Transverse colon (tissue), 4 donors: Measurements from ENCODE around the gene CHRM5. TPM values are rescaled to one million over a fixed set of nuclear protein-coding genes. Genes with fewer than 3 reads are reported as not detected.

Experiments
- DNase-seq: peaks from one replicate; pipeline ENCODE4 v3.0.0-alpha.2; 2019
- H3K27ac ChIP-seq, 4 donors: fragments of 200-600 bp; sonication (generic); 2 replicates each; pipeline ENCODE4 v1.5.1; 2016 to 2018; ENCODE audit warnings: inconsistent platforms in 4 of 4
- H3K27me3 ChIP-seq: fragments of 200-600 bp; sonication (generic); 2 replicates; pipeline ENCODE4 v1.5.1; 2017; ENCODE audit warnings: inconsistent platforms
- H3K36me3 ChIP-seq, 4 donors: fragments of 200-600 bp; sonication (generic); 2 replicates each; pipeline ENCODE4 v1.5.1; 2017 to 2019; ENCODE audit warnings: inconsistent platforms in 4 of 4
- H3K4me1 ChIP-seq, 4 donors: fragments of 200-600 bp; sonication (generic); 2 replicates each; pipeline ENCODE4 v1.5.1; 2017 to 2020; ENCODE audit warnings: inconsistent platforms in 4 of 4
- H3K4me3 ChIP-seq, 4 donors: fragments of 200-600 bp; sonication (generic); 1 replicate in 1 of 4; 2 replicates in 3 of 4; pipeline versions ENCODE4 v1.5.1 to v1.6.1; 2017 to 2019; ENCODE audit warnings: inconsistent platforms in 4 of 4
- H3K9me3 ChIP-seq, 2 donors: fragments of 200-600 bp; sonication (generic); 2 replicates each; pipeline ENCODE4 v1.5.1; 2017 to 2019; ENCODE audit warnings: inconsistent platforms in 2 of 2
- EP300 ChIP-seq: sonication (generic); formaldehyde crosslinking; IDR thresholded peaks from one replicate; pipeline ENCODE4 v1.6.1; 2017; ENCODE audit warnings: antibody characterized with exemption, low read depth
- POLR2A ChIP-seq: fragments of 450-650 bp; IDR thresholded peaks from one replicate; pipeline ENCODE4 v1.6.1; 2016; ENCODE audit warnings: antibody characterized with exemption, mild to moderate bottlenecking, moderate library complexity
- POLR2AphosphoS5 ChIP-seq, 3 donors: sonication (generic); formaldehyde crosslinking; IDR thresholded peaks; one replicate each; pipeline ENCODE4 v1.6.1; 2016; ENCODE audit warnings: antibody characterized with exemption in 3 of 3
- WGBS, 2 donors: methylation state at CpG; one replicate each; pipeline ENCODE4 v1.1.5; 2018; ENCODE audit warnings: low coverage in 1 of 2; 5-methylcytosine and 5-hydroxymethylcytosine counted together
- in situ Hi-C, 4 donors: fragments of 200-750 bp; cut with MboI; loops; one replicate each; pipeline versions ENCODE4 v1.15.0 to v1.15.1; 2017; ENCODE audit warnings: low sequenced_read_pairs in 3 of 4, low pct_ligation_motif_present in 1 of 4, low pct_unique_long_range_greater_than_20kb in 1 of 4
- intact Hi-C: fragments of 100-400 bp; cut with DNase I; formaldehyde crosslinking; loops from one replicate; pipeline ENCODE4 v1.15.1; 2023; ENCODE audit warnings: low total_unique reads
- total RNA-seq, 4 donors: library from RNA; depleted of rRNA; stranded (reverse); fragments of >200 nt; gene quantifications; one replicate each; pipeline ENCODE4 v1.1.0, GENCODE V29; 2016
- TF ChIP-seq, protein P1 (sequence below), 5 experiments: fragments of 200-600 bp in 3 of 5; fragments of 450-650 bp in 2 of 5; sonication (generic) in 3 of 5; IDR thresholded peaks; 1 replicate in 2 of 5; 2 replicates in 3 of 5; pipeline ENCODE4 v1.5.1; 2016 to 2017; ENCODE audit warnings: antibody characterized with exemption in 5 of 5, inconsistent platforms in 3 of 5, mild to moderate bottlenecking in 2 of 5, moderate library complexity in 1 of 5

CHRM5 gene
- total RNA-seq, 4 donors from 2014 or later, result not detected

- WGBS, 2 donors, result 90% methylated on average over 2 of the region's 2 CpGs
- TF ChIP-seq POLR2AphosphoS5 (IDR thresholded peaks at IDR 0.05) (no peak), POLR2A (no peak), EP300 (no peak)
- TF ChIP-seq, protein P1, sequence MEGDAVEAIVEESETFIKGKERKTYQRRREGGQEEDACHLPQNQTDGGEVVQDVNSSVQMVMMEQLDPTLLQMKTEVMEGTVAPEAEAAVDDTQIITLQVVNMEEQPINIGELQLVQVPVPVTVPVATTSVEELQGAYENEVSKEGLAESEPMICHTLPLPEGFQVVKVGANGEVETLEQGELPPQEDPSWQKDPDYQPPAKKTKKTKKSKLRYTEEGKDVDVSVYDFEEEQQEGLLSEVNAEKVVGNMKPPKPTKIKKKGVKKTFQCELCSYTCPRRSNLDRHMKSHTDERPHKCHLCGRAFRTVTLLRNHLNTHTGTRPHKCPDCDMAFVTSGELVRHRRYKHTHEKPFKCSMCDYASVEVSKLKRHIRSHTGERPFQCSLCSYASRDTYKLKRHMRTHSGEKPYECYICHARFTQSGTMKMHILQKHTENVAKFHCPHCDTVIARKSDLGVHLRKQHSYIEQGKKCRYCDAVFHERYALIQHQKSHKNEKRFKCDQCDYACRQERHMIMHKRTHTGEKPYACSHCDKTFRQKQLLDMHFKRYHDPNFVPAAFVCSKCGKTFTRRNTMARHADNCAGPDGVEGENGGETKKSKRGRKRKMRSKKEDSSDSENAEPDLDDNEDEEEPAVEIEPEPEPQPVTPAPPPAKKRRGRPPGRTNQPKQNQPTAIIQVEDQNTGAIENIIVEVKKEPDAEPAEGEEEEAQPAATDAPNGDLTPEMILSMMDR (IDR thresholded peaks at IDR 0.05), result no peak
- Histone ChIP-seq H3K36me3 (no peaks in the 10 kb centered on the region), H3K4me3 (no peak overlapping the region), H3K27ac (no peak overlapping the region), H3K27me3 (no peaks in the 10 kb centered on the region), H3K4me1 (no peaks in the 10 kb centered on the region), H3K9me3 (no peaks in the 10 kb centered on the region)
- in situ Hi-C loops, result loop anchor here in 1 of 4 donors (25.0 kb wide), 1 partner anchor 101 kb away; the partner anchor contains the start of genes EMC7 and PGBD4
- intact Hi-C loops, result no loop called here
- no peak for DNase-seq
Measured at GRCh38 chr15:34011481-34011880, 43.2 kb downstream of the CHRM5 start.

GRCh38 chr15:34012461-34013028 lies 44.2 kb downstream of the CHRM5 start:
- no peak for DNase-seq
- H3K4me3 ChIP-seq, result no peak overlapping the region
- no peaks in the 10 kb centered on the region for H3K27me3 ChIP-seq
- no peaks in the 10 kb centered on the region for H3K4me1 ChIP-seq
- no peaks in the 10 kb centered on the region for H3K36me3 ChIP-seq
- H3K9me3 ChIP-seq, result no peaks in the 10 kb centered on the region
- H3K27ac ChIP-seq, result no peak overlapping the region
- 92 to 100% methylated on average over 4 of the region's 4 CpGs for WGBS, 2 donors
- intact Hi-C loops, result no loop called here
- TF ChIP-seq, protein P1 (IDR thresholded peaks at IDR 0.05), result no peak
- no peak for TF ChIP-seq POLR2A
- no peak for TF ChIP-seq EP300
- no peak for TF ChIP-seq POLR2AphosphoS5 (IDR thresholded peaks at IDR 0.05)
- in situ Hi-C loops, result loop anchor here in 1 of 4 donors (25.0 kb wide), 1 partner anchor 100 kb away; the partner anchor contains the start of genes EMC7 and PGBD4

DNA sequence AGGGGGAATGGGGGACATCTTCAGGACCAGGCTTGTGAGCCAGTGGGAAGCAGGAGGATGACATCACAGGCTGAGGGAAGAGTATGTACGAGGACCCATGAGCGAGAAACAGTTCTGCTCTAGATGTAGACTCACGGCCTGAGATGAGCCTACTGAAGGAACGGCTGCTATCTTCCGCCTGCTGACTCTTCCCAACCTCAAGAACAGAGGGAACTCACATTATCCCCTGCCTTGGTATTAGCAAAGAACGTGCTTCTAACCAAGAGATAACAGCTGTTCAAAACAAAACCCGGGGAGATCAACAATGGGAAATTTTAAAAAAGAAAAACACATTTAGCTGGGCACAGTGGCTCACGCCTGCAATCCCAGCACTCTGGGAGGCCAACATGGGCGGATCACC lies 45.4 kb downstream of the CHRM5 start:
- no peaks in the 10 kb centered on the region for H3K36me3 ChIP-seq
- WGBS, 2 donors, result 73 to 98% methylated on average over 3 to 9 of the region's 9 CpGs
- no peak overlapping the region for H3K4me3 ChIP-seq
- no peak for DNase-seq
- in situ Hi-C loops (loop anchor here in 1 of 4 donors (25.0 kb wide), 1 partner anchor 99 kb away; the partner anchor contains the start of genes EMC7 and PGBD4), intact Hi-C loops (no loop called here)
- H3K27me3 ChIP-seq, result no peaks in the 10 kb centered on the region
- no peaks in the 10 kb centered on the region for H3K9me3 ChIP-seq
- no peak overlapping the region for H3K27ac ChIP-seq
- no peak for TF ChIP-seq POLR2A
- no peak for TF ChIP-seq EP300
- no peak for TF ChIP-seq POLR2AphosphoS5 (IDR thresholded peaks at IDR 0.05)
- TF ChIP-seq, protein P1 (IDR thresholded peaks at IDR 0.05), result no peak
- H3K4me1 ChIP-seq, result no peaks in the 10 kb centered on the region

DNA sequence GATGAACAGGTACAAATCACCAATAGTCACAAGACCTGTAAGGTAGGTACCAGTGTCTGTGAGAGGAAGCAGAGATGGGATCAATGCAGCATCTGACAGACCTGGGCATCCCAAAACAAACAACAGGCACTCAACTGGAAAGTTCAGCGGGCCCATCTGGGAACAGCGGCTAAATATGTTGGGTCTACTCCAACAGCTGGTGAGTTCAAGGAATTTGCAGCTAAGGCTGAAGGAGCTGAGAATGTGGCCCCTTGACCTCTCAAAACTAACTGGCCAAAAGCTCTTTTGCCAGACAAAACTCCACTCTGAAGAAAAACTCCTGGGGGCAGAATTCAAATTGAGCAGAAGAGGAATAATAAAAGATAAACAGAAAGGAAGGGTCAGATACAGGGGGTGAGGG lies 46.3 kb downstream of the CHRM5 start:
- H3K36me3 ChIP-seq, result no peaks in the 10 kb centered on the region
- H3K27ac ChIP-seq, result no peak overlapping the region
- H3K9me3 ChIP-seq, result no peaks in the 10 kb centered on the region
- DNase-seq, result no peak
- no peaks in the 10 kb centered on the region for H3K27me3 ChIP-seq
- no peaks in the 10 kb centered on the region for H3K4me1 ChIP-seq
- no peak overlapping the region for H3K4me3 ChIP-seq
- 83 to 100% methylated on average over 2 of the region's 2 CpGs for WGBS, 2 donors
- TF ChIP-seq POLR2A (no peak), EP300 (no peak), POLR2AphosphoS5 (IDR thresholded peaks at IDR 0.05) (no peak)
- TF ChIP-seq, protein P1 (IDR thresholded peaks at IDR 0.05), result no peak
- in situ Hi-C loops (loop anchor here in 1 of 4 donors (25.0 kb wide), 1 partner anchor 98 kb away; the partner anchor contains the start of genes EMC7 and PGBD4), intact Hi-C loops (no loop called here)
